ENCODE results near the gene MBD3L1.

The MBD3L1 gene

DNA sequence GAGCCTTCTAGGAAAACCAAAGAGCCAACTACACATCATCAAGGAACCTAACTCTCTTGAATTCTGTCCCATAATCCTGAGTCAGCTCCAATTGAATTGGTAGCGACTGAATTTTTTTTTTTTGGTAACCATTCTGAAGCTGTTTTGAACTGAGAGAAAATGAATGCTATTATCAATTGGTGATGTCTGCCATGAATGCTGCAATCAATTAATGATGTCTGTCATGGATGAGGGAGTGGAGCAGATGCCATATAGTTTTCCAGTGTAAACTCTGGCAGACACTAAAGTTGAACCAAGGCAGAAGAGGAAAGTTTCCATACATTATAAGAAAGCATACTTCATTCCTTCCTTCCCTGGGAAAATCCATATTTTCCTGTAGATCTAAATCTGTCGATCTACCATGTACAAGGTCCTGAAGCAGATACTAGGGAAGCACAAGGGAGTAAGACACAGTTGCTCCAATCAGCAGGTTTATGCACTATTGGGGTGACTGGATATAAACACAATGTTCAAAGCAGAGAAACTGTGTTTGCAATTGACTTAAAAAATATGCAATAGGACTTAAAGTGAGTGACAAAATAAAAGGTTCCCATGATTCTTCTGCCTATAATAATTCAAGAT, 48.8 kb downstream of the MBD3L1 start:
- no peak for DNase-seq (ENCODE audit: low read depth, low spot score)

DNA sequence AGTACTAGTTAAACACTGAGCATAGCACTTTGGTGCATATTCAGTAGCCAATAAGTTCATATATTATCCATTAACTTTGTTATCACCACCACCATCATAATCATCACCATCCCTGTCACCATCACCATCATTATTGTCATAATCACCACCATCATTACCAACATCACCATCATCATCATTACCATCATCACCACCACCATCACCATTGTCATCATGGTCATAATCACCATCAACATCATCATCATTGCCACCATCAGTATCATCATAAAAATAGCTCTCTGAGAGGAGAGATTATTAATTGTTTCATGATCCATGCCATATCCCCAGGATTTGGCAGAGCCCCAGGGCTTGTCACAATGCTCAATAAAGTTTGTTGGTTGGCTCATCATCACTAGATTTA, 49.3 kb downstream of the MBD3L1 start:
- DNase-seq (ENCODE audit: low read depth, low spot score) = no peak

DNA sequence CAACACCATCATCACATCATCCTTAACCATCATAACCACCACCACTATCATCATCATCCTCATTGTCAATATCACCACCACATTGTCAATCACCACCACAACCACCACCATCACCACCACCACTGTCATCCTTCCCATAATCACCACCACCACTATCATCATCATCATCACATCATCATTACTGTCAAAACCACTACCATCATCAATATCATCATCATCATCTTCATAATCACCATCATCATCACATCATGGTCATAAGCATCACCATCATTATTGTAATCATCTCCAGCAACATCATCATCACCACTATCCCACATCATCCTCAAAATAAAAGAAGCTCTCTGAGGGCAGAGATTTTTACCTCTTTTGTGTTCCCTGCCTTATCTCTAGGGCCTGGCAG, 52.2 kb downstream of the MBD3L1 start:
- DNase-seq (ENCODE audit: low read depth, low spot score) = no peak

DNA sequence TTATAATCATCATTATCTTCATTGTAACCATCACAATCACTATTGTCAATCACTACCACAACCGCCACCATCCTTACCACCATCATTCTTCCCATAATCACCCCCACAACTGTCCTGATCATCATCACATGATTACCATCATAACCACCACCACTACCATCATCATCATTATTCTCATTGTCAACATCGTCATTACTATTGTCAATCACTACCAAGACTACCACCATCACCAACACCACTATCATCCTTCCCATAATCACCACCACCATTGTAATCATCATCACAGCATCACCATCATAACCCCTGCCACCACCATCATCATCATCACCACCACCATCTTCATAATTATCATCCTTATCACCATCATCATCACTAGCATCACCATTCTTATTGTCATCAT, 55.2 kb downstream of the MBD3L1 start:
- DNase-seq (ENCODE audit: low read depth, low spot score) = no peak

DNA sequence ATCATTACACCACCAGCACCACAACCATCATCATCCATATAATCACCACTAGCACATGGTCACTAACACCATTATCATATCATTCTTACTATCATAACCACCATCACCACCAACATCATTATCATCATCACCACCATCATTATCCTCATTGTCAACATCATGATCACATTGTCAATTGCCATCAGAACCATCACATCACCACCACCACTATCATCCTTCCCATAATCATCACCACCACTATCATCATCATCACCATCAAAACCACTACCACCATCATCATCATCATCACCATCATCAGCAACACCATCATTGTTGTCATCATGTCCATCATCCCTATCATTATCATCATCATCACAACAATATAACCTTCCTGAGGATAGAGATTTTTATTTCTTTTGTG, 58.1 kb downstream of the MBD3L1 start:
- DNase-seq (ENCODE audit: low read depth, low spot score) = no peak

Measured in iPS DF 19.7 (cell line).